Measurements from ENCODE around the gene STAG1. TPM values are rescaled to one million over a fixed set of nuclear protein-coding genes. Genes with fewer than 3 reads are reported as not detected.

Gene STAG1
- total and polyA plus RNA-seq, 9 of the 15 experiments (the other 6 are each of a cell fraction or from before 2014, with no cell fraction given), result 2.7 to 17.7 (median 8.8) TPM

- in situ Hi-C loops (cut with MboI), result no loop called here
- Histone ChIP-seq H3K4me1 (replicated peaks in 1 of 2; ENCODE audit: control insufficient read depth in 2 of 2, insufficient read depth in 2 of 2, low read length in 2 of 2) (no peaks in the 10 kb centered on the region), H3K79me2 (ENCODE audit: control insufficient read depth, insufficient read depth, low read length) (no peaks in the 10 kb centered on the region), H3K9ac (ENCODE audit: insufficient read depth in 1 of 2, low read depth in 2 of 2, low read length in 2 of 2) (no peak overlapping the region), H3K27ac (ENCODE audit: extremely low read depth, low read depth, low read length) (no peak overlapping the region), H3K27me3 (ENCODE audit: control insufficient read depth in 2 of 2, insufficient read depth in 2 of 2, low read length in 2 of 2) (no peaks in the 10 kb centered on the region), H4K20me1 (replicated peaks; ENCODE audit: control insufficient read depth, insufficient read depth, low read length) (no peaks in the 10 kb centered on the region), H3K36me3 (ENCODE audit: control insufficient read depth, insufficient read depth, low read length) (no peaks in the 10 kb centered on the region), H3K4me2 (ENCODE audit: insufficient read depth, low read length) (no peak overlapping the region), H3K4me3 (no peak overlapping the region), H2AFZ (ENCODE audit: low read depth, low read length) (no peak overlapping the region), H3K9me1 (ENCODE audit: control insufficient read depth, insufficient read depth, low read length) (no peaks in the 10 kb centered on the region), H3K9me3 (replicated peaks; ENCODE audit: control insufficient read depth, insufficient read depth, low read depth, low read length) (peaks cover 7% of the 10 kb centered on the region; the same call in 1 of the 2 replicates)
- ChIA-PET POLR2A (interaction anchor here (0.7 kb wide), 1 partner anchor 296 kb away, joined by 3 read pairs; the partner anchor contains the start of gene STAG1), CTCF (ENCODE audit: low intra/inter-chr PET ratio) (no interaction called here)
- BruUV-seq (replicated peaks), result no TSS peak
- 83% methylated on average over 2 of the region's 2 CpGs for WGBS (ENCODE audit: insufficient coverage, low coverage, missing lambda C conversion rate)
- DNase-seq (ENCODE audit: extremely low read depth in 1 of 4, low spot score in 3 of 4) (no peak), ATAC-seq (no peak), FAIRE-seq (no peak)
- intact Hi-C loops (cut with micrococcal nuclease), result no loop called here
- TF ChIP-seq TRIM28 (IDR thresholded peaks at IDR 0.05), result peak; percentile 67
- TF ChIP-seq ZEB2 (IDR thresholded peaks at IDR 0.05), result 0 out of 2 replicates have a peak, but pooled peaks have one; percentile 25
- no peak for TF ChIP-seq SNRNP70 (optimal IDR thresholded peaks at IDR 0.05; ENCODE audit: low read depth, low read length)
- TF ChIP-seq HLTF (IDR thresholded peaks at IDR 0.05), result 0 out of 2 replicates have a peak, but pooled peaks have one; percentile 32
- TF ChIP-seq, protein P1, sequence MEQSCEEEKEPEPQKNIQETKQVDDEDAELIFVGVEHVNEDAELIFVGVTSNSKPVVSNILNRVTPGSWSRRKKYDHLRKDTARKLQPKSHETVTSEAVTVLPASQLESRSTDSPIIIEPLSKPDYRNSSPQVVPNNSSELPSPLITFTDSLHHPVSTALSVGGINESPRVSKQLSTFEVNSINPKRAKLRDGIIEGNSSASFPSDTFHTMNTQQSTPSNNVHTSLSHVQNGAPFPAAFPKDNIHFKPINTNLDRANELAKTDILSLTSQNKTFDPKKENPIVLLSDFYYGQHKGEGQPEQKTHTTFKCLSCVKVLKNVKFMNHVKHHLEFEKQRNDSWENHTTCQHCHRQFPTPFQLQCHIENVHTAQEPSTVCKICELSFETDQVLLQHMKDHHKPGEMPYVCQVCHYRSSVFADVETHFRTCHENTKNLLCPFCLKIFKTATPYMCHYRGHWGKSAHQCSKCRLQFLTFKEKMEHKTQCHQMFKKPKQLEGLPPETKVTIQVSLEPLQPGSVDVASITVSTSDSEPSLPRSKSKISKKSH (CRISPR knock-in tag; IDR thresholded peaks at IDR 0.05), result peak; percentile 67; the same call in 1 of the 2 replicates
Observed at GRCh38 chr3:136456196-136456595, 296.0 kb downstream of the STAG1 start.

- H3K9me3 ChIP-seq (replicated peaks; ENCODE audit: control insufficient read depth, insufficient read depth, low read depth, low read length), result no peaks in the 10 kb centered on the region
- in situ Hi-C loops (cut with MboI), result no loop called here
- H3K36me3 ChIP-seq (ENCODE audit: control insufficient read depth, insufficient read depth, low read length), result peaks cover 6% of the 10 kb centered on the region; the same call in 1 of the 3 replicates
- H3K4me3 ChIP-seq, result no peak overlapping the region
- no peak overlapping the region for H3K9ac ChIP-seq (ENCODE audit: insufficient read depth in 1 of 2, low read depth in 2 of 2, low read length in 2 of 2)
- intact Hi-C loops (cut with micrococcal nuclease), result no loop called here
- H3K27me3 ChIP-seq (ENCODE audit: control insufficient read depth in 2 of 2, insufficient read depth in 2 of 2, low read length in 2 of 2), result no peaks in the 10 kb centered on the region
- H2AFZ ChIP-seq (ENCODE audit: low read depth, low read length), result no peak overlapping the region
- ChIA-PET CTCF (ENCODE audit: low intra/inter-chr PET ratio) (no interaction called here), POLR2A (no interaction called here)
- FAIRE-seq (no peak), ATAC-seq (no peak), DNase-seq (ENCODE audit: extremely low read depth in 1 of 4, low spot score in 3 of 4) (no peak)
- no TSS peak for BruUV-seq (replicated peaks)
- no peak overlapping the region for H3K27ac ChIP-seq (ENCODE audit: extremely low read depth, low read depth, low read length)
- no peaks in the 10 kb centered on the region for H3K4me1 ChIP-seq (replicated peaks in 1 of 2; ENCODE audit: control insufficient read depth in 2 of 2, insufficient read depth in 2 of 2, low read length in 2 of 2)
- H4K20me1 ChIP-seq (replicated peaks; ENCODE audit: control insufficient read depth, insufficient read depth, low read length), result no peaks in the 10 kb centered on the region
- no peaks in the 10 kb centered on the region for H3K79me2 ChIP-seq (ENCODE audit: control insufficient read depth, insufficient read depth, low read length)
- 100% methylated on average over 1 of the region's 3 CpGs for WGBS (ENCODE audit: insufficient coverage, low coverage, missing lambda C conversion rate)
- no peaks in the 10 kb centered on the region for H3K9me1 ChIP-seq (ENCODE audit: control insufficient read depth, insufficient read depth, low read length)
- H3K4me2 ChIP-seq (ENCODE audit: insufficient read depth, low read length), result no peak overlapping the region
- TF ChIP-seq ZNF79 (CRISPR knock-in tag; IDR thresholded peaks at IDR 0.05; ENCODE audit: low read depth), result no peak
- no peak for TF ChIP-seq CCNT2 (IDR thresholded peaks at IDR 0.05; ENCODE audit: borderline replicate concordance, extremely low read depth, insufficient read length, low read depth, low read length)
- TF ChIP-seq, protein P2, sequence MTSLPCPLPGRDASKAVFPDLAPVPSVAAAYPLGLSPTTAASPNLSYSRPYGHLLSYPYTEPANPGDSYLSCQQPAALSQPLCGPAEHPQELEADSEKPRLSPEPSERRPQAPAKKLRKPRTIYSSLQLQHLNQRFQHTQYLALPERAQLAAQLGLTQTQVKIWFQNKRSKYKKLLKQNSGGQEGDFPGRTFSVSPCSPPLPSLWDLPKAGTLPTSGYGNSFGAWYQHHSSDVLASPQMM (CRISPR knock-in tag; IDR thresholded peaks at IDR 0.05), result no peak
- TF ChIP-seq NRF1 (conservative IDR thresholded peaks at IDR 0.05 in 1 of 2, IDR thresholded peaks at IDR 0.05 in 1 of 2), result no peak
- no peak for TF ChIP-seq SNIP1 (IDR thresholded peaks at IDR 0.05; ENCODE audit: low read depth)
- no peak for TF ChIP-seq GTF2F1 (IDR thresholded peaks at IDR 0.05; ENCODE audit: low read depth, low read length)
- TF ChIP-seq MAFK (IDR thresholded peaks at IDR 0.05; ENCODE audit: low read length), result no peak
Observed at GRCh38 chr3:136444581-136444980, 307.6 kb downstream of the STAG1 start.

Measured in K562 (cell line).